Measurements from ENCODE around the gene SMG5.

The SMG5 gene

DNA sequence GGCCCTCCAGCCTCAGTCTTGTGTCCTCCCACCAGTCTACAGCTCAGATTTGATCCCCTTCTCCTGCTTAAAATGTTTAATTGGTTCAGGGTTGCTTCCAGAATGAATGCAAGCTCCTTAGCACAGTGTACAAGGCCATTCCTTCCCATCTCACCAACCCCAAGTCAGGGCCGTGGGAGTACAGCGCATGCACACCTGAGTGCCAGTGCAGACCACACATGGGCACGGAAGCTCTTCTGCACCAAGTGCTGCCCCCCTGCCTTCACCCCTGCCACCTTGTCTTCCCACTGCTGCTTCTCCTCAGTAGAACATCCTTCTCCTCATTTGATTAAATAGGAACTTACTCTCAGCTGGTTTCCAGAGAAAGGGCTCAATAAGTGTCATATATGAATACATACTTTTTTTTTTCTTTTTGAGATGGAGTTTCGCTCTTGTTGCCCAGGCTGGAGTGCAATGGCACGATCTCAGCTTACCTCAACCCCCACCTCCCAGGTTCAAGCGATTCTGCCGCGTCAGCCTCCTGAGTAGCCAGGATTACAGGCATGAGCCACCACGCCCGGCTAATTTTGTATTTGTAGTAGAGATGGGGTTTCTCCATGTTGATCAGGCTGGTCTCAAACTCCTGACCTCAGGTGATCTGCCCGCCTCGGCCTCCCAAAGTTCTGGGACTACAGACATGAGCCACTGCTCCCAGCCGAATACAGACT is 60.5 kb downstream of the SMG5 start:
- TF ChIP-seq GATA2 (IDR thresholded peaks at IDR 0.05; ENCODE audit: low read depth, low read length) (no peak), GATA3 (IDR thresholded peaks at IDR 0.05; ENCODE audit: low read depth, low read length) (no peak)

DNA sequence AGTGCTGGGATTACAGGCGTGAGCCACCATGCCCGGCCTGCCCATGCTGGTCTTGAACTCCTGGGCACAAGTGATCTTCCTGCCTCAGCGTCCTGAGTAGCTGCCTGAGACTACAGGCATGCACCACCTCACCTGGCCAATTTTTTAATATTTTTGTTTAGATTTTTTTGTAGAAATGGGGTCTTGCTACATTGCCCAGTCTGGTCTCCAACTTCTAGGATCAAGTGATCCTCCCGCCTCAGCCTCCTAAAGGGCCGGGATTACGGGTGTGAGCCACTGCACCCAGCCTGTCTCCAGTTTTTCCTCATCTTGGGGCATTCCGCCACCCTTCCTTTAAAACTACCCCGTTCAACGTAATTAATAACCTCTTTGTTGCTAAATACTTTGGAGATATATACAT is 62.4 kb downstream of the SMG5 start:
- TF ChIP-seq GATA2 (IDR thresholded peaks at IDR 0.05; ENCODE audit: low read depth, low read length) (no peak), GATA3 (IDR thresholded peaks at IDR 0.05; ENCODE audit: low read depth, low read length) (no peak)

DNA sequence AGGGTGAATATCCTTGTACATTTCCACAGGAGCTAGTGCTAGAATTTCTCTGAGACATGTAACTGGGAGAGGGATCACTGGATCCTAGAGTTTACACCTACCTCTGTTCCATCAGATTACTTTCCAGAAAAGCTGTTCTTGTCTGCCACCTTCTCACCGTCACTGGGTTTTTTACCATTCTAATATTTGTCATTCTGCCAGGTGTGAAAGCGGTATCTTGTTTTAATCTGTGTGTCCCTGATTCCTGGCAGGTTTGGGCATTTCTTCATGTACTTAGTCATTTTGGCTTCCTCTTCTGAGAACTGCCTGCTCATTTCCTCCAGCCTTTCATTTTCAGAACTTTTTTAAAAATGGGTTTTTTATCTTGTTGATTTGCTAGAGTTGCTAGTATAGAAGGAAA is 64.8 kb downstream of the SMG5 start:
- TF ChIP-seq GATA3 (IDR thresholded peaks at IDR 0.05; ENCODE audit: low read depth, low read length) (no peak), GATA2 (IDR thresholded peaks at IDR 0.05; ENCODE audit: low read depth, low read length) (no peak)

DNA sequence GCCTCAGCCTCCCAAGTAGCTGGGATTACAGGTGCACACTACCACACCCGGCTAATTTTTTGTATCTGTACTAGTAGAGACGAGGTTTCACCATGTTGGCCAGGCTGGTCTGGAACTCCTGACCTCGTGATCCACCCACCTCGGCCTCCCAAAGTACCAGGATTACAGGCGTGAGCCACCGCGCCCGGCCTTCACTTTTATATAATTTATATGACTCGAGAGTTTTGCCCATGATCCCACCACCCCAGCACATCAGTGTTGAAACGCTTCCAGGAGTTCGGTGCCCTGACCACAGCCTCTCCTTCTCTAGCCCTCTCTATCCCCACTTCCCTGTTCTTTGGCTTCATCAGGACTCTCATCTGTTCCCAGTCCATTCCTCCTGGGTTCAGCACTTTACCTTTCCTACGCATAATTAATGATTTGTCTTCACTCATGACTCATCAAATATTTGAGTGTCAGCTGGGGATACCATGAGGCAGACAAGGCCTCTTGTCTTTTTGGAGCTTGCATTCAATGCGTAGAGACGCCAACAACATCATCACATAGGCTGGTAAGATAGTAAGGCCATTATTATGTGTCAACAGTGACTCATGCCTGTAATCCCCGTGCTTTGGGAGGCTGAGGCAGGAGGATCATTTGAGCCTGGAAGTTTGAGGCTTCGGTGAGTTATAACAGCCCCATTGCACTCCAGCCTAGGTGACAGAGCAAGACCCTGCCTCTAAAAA is 68.4 kb downstream of the SMG5 start:
- no peak for TF ChIP-seq GATA2 (IDR thresholded peaks at IDR 0.05; ENCODE audit: low read depth, low read length)

DNA sequence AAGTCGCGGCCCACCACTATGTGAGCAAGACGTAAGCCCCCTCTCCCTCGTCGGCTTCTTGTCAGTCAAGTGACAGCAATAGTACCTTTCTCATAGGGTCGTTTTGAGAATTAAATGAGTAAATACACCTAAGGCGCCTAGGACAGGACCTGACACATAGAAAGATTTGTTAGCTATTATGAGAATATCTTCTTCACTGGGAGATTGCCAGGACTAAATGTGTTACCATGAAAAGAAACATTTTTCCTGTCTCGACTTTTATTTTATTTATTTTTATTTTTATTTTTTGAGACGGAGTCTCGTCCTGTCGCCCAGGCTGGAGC is 69.0 kb downstream of the SMG5 start:
- no peak for TF ChIP-seq GATA3 (IDR thresholded peaks at IDR 0.05; ENCODE audit: low read depth, low read length)
- no peak for TF ChIP-seq GATA2 (IDR thresholded peaks at IDR 0.05; ENCODE audit: low read depth, low read length)

DNA sequence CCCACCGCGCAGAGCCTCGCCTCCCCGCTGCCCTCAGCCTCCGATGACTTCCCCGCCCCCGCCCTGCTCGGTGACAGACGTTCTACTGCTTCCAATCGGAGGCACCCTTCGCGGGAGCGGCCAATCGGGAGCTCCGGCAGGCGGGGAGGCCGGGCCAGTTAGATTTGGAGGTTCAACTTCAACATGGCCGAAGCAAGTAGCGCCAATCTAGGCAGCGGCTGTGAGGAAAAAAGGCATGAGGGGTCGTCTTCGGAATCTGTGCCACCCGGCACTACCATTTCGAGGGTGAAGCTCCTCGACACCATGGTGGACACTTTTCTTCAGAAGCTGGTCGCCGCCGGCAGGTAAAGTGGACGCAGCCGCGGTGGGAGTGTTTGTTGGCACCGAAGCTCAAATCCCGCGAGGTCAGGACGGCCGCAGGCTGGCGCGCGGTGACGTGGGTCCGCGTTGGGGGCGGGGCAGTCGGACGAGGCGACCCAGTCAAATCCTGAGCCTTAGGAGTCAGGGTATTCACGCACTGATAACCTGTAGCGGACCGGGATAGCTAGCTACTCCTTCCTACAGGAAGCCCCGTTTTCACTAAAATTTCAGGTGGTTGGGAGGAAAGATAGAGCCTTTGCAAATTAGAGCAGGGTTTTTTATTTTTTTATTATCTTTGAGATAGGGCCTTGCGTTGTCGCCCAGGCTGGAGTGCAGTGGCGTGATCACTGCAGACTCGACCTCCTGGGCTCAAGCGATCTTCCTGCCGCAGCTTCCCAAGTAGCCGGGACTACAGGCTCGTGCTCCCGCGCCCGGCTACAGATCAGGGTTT is 69.6 kb downstream of the SMG5 start, which contains the start of gene PMF1:
PMF1 (plus strand) TSS at position 175 of the 811 bp plus-strand sequence; CDS start at position 184, 9 bp downstream.
- TF ChIP-seq GATA3 (IDR thresholded peaks at IDR 0.05; ENCODE audit: low read depth, low read length) (no peak), GATA2 (IDR thresholded peaks at IDR 0.05; ENCODE audit: low read depth, low read length) (no peak; the same call in 1 of the 2 replicates)

DNA sequence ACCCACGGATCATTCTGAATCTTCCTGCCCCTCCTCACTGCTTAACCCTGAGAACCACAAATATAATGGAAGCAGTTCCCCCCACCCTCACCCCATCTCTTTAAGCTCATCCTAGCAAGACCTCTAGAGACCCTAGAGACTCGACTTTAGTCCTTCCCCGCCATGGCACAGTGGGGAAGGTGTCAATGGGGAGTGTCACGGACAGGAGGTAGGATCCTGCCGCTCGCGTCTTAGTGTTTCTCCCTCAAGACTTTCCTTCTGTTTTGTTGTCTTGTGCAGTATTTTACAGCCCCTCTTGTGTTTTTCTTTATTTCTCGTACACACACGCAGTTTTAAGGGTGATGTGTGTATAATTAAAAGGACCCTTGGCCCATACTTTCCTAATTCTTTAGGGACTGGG is 70.5 kb downstream of the SMG5 start:
- no peak for TF ChIP-seq GATA3 (IDR thresholded peaks at IDR 0.05; ENCODE audit: low read depth, low read length)
- TF ChIP-seq GATA2 (IDR thresholded peaks at IDR 0.05; ENCODE audit: low read depth, low read length) = no peak

DNA sequence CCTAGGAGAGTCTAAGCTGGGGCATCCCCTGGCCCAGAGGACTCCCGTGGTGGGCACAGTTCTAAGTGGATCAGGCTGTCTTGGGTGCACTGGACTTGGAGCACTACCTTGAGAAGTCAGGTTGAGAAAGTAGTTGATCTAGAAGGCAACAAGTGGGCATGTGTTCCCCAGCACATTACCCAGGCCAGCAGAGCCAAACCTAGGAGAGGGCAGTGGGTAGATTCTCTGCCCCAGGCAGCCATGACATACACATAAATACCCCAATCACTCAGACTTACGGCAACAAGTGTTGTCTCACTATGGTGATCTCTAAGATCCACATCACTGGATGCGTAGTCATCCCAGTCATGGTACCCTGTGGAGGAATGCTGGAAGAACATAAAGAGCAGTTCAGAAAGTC is 71.4 kb downstream of the SMG5 start:
- TF ChIP-seq GATA2 (IDR thresholded peaks at IDR 0.05; ENCODE audit: low read depth, low read length) = no peak
- no peak for TF ChIP-seq GATA3 (IDR thresholded peaks at IDR 0.05; ENCODE audit: low read depth, low read length)

DNA sequence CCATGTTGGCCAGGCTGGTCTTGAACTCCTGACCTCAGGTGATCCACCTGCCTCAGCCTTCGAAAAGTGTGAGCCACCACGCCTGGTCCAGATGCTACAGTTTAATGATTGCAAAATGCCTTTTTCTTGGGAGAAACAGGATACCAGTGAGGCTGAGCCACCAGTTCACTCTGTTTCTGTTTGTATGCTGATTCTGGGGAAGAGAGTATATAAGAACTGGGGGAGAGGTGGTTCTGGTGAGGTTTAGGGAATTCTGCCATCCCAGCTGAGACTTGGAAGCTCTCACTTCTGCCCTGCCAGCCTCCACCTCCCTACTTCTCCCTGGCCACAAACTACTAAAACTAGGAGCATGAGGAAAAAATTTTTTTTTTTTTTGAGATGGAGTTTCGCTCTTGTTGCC is 77.9 kb downstream of the SMG5 start:
- TF ChIP-seq GATA3 (IDR thresholded peaks at IDR 0.05; ENCODE audit: low read depth, low read length) (no peak), GATA2 (IDR thresholded peaks at IDR 0.05; ENCODE audit: low read depth, low read length) (no peak)

DNA sequence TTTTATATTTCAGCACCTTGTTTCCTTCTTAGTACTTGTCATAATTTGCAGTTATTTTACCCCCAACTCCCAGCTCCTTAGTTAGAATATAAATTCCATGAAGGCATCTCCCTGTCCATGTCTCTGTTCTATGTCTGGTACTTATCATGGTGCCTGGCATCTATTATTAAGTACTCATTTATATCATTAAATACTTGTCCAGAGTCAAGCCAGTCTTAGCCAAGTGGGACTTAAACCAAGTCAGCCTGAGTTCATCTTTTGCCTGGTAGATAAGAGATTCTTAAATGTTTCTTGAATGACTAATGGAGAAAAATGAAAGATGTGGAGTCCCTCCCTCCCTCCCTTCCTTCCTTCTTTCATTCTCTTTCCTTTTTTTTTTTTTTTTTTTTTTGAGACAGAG is 79.3 kb downstream of the SMG5 start:
- TF ChIP-seq GATA2 (IDR thresholded peaks at IDR 0.05; ENCODE audit: low read depth, low read length) = no peak
- TF ChIP-seq GATA3 (IDR thresholded peaks at IDR 0.05; ENCODE audit: low read depth, low read length) = no peak

DNA sequence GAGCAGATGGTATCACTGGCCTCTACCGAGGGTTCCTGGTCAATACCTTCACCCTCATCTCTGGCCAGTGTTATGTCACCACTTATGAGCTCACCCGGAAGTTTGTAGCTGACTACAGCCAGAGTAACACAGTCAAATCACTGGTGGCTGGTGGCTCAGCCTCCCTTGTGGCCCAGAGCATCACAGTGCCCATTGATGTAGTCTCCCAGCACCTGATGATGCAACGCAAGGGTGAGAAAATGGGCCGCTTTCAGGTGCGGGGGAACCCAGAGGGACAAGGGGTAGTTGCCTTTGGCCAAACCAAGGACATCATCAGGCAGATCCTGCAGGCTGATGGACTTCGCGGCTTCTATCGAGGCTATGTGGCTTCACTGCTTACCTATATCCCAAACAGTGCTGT is 82.6 kb downstream of the SMG5 start:
- TF ChIP-seq GATA2 (IDR thresholded peaks at IDR 0.05; ENCODE audit: low read depth, low read length) (no peak), GATA3 (IDR thresholded peaks at IDR 0.05; ENCODE audit: low read depth, low read length) (no peak)
